GM23248 (cell line): Measurements from ENCODE around the gene RASSF8. TPM values are rescaled to one million over a fixed set of nuclear protein-coding genes. Genes with fewer than 3 reads are reported as not detected.

Source experiments
- DNase-seq: peaks from one replicate; pipeline ENCODE4 v3.0.0-alpha.2; 2015
- H2AFZ ChIP-seq: fragments of 200-600 bp; sonication (generic); 2 replicates; pipeline ENCODE4 v1.6.1; 2016; ENCODE audit warnings: antibody characterized with exemption
- H3F3A ChIP-seq: fragments of 200-600 bp; sonication (generic); 2 replicates; pipeline ENCODE4 v1.6.1; 2016; ENCODE audit warnings: mild to moderate bottlenecking, antibody characterized with exemption, mixed run types; ENCODE audit not compliant: insufficient read depth
- H3K27ac ChIP-seq: fragments of 200-600 bp; sonication (generic); 2 replicates; pipeline ENCODE4 v1.5.1; 2016; ENCODE audit warnings: mild to moderate bottlenecking
- H3K27me3 ChIP-seq: fragments of 200-600 bp; sonication (generic); replicated peaks from 2 replicates; pipeline ENCODE4 v1.6.1; 2016; ENCODE audit warnings: mild to moderate bottlenecking; ENCODE audit not compliant: insufficient read depth
- H3K36me3 ChIP-seq: fragments of 200-600 bp; sonication (generic); 2 replicates; pipeline ENCODE4 v1.6.1; 2016; ENCODE audit warnings: low read depth, mild to moderate bottlenecking
- H3K4me1 ChIP-seq: fragments of 200-600 bp; sonication (generic); 2 replicates; pipeline ENCODE4 v1.6.1; 2016; ENCODE audit warnings: mild to moderate bottlenecking; ENCODE audit not compliant: insufficient read depth
- H3K4me2 ChIP-seq: fragments of 200-600 bp; sonication (generic); one replicate; pipeline ENCODE4 v1.6.1; 2016; ENCODE audit warnings: mild to moderate bottlenecking; ENCODE audit not compliant: unreplicated experiment
- H3K4me3 ChIP-seq: fragments of 200-600 bp; sonication (generic); 2 replicates; pipeline ENCODE4 v1.5.1; 2016; ENCODE audit warnings: mild to moderate bottlenecking
- H3K79me2 ChIP-seq: fragments of 200-600 bp; sonication (generic); 2 replicates; pipeline ENCODE4 v1.6.1; 2016; ENCODE audit warnings: mild to moderate bottlenecking; ENCODE audit not compliant: insufficient read depth
- H3K9ac ChIP-seq: fragments of 200-600 bp; sonication (generic); 2 replicates; pipeline ENCODE4 v1.6.1; 2016; ENCODE audit warnings: mild to moderate bottlenecking
- H3K9me2 ChIP-seq: fragments of 200-600 bp; sonication (generic); 2 replicates; pipeline ENCODE4 v1.6.1; 2016; ENCODE audit warnings: mixed run types, mild to moderate bottlenecking, moderate library complexity; ENCODE audit not compliant: insufficient read depth
- H3K9me3 ChIP-seq: fragments of 200-600 bp; sonication (generic); one replicate; pipeline ENCODE4 v1.6.1; 2017; ENCODE audit warnings: low read depth
- H4K20me1 ChIP-seq: fragments of 200-600 bp; sonication (generic); 2 replicates; pipeline ENCODE4 v1.6.0; 2016; ENCODE audit not compliant: insufficient read depth
- EZH2 ChIP-seq: fragments of 200-600 bp; sonication (generic); IDR thresholded peaks from 2 replicates; pipeline ENCODE4 v1.6.1; 2018; ENCODE audit warnings: antibody characterized with exemption, mild to moderate bottlenecking; ENCODE audit not compliant: insufficient read depth, poor library complexity, severe bottlenecking
- EZH2phosphoT487 ChIP-seq: fragments of 200-600 bp; sonication (generic); IDR thresholded peaks from 2 replicates; pipeline ENCODE4 v1.6.1; 2018; ENCODE audit warnings: antibody characterized with exemption, moderate library complexity, mild to moderate bottlenecking, low read depth; ENCODE audit not compliant: insufficient read depth
- WGBS, 2 experiments: methylation state at CpG; one replicate each; pipeline ENCODE4 v1.1.6; 2015 to 2017; ENCODE audit warnings: low lambda C conversion rate in 2 of 2, low coverage in 1 of 2; ENCODE audit errors: missing lambda C conversion rate in 2 of 2; 5-methylcytosine and 5-hydroxymethylcytosine counted together
- in situ Hi-C: fragments of 300-500 bp; cut with MboI; formaldehyde crosslinking; loops from 2 replicates; pipeline ENCODE4 v1.15.0; 2020
- polyA plus RNA-seq: library from polyadenylated mRNA; unstranded; fragments of >200 nt; fragmentation: Nextera tagmentation; extraction: Ambion mirVana; gene quantifications from 2 replicates; pipeline ENCODE4 v1.2.1, GENCODE V29; 2016
- total RNA-seq: library from RNA; depleted of rRNA; stranded (reverse); fragments of >200 nt; shearing (Covaris generic); gene quantifications from 2 replicates; pipeline ENCODE4 v1.2.3, GENCODE V29; 2014

RASSF8 gene
- total and polyA plus RNA-seq, 2 experiments from 2014 or later: 11.2 to 80.1 TPM

DNA sequence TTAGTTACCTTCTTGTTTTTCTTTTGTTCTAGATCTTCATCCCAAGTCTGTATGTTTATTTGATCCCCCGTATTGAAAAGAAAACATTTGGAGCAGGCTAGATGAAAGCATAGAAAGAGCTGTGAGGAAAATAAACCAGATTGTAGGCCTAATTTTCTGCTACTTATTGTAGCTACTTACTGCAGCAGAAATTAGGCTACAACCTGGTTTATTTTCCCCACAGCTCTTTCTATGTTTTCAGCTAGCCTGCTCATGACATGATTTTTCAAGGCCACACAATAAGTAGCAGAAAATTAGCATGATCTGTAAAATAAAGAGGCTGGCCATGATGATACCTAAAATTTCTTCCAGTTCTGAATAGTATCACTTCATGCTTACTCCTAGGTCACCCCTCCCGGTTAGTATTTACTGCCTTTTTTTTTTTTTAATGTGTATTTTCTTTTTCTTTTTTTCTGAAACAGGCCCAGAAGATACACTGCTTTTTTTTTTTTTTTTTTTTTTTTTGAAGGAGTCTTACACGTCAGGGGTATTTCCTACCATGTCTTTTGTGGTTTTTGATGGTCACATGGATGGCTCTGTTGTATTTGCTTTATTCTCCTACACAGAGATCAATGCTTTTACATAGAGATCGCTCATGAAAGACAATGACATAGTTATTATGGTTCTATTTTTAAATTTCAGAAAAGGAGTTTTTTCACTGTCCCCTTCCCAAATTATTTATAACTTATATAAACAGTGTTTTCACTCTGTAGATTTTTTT lies 134.0 kb downstream of the RASSF8 start:
- no peak overlapping the region for H3K4me3 ChIP-seq
- H3K9me2 ChIP-seq: no peaks in the 10 kb centered on the region
- no peak overlapping the region for H3K9ac ChIP-seq
- H4K20me1 ChIP-seq: no peaks in the 10 kb centered on the region
- no peak overlapping the region for H2AFZ ChIP-seq
- H3K27ac ChIP-seq: no peak overlapping the region
- 66% methylated on average over 4 of the region's 4 CpGs for whole genome bisulfite sequencing, 2 experiments
- peaks cover 4% of the 10 kb centered on the region for H3K4me1 ChIP-seq
- H3K27me3 ChIP-seq: no peaks in the 10 kb centered on the region
- no peak for TF ChIP-seq EZH2
- no peak for TF ChIP-seq EZH2phosphoT487
- no peak for DNase-seq
- no peaks in the 10 kb centered on the region for H3K36me3 ChIP-seq
- no peaks in the 10 kb centered on the region for H3K9me3 ChIP-seq
- no peak overlapping the region for H3K4me2 ChIP-seq
- H3F3A ChIP-seq: peaks cover 3% of the 10 kb centered on the region
- in situ Hi-C loops: no loop called here
- no peaks in the 10 kb centered on the region for H3K79me2 ChIP-seq

DNA sequence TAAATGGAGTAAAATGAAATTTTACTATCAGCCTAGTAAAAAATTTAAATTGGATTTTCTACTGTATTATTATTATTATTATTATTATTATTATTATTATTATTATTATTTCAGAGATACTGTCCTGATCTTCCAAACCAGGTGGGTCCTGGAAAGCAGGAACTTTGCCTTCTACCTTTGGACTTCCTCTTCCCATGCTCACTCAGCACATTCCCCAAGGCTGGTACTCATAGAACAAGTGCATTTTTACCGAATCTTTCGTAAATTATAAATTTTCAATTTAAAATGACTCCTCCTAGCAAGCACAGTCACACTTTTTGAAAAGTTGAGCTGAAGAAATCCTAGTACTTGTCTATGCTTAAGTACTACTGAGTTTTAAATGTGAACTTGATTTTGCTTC lies 136.7 kb downstream of the RASSF8 start:
- no peak overlapping the region for H3K4me3 ChIP-seq
- no peak overlapping the region for H3K9ac ChIP-seq
- in situ Hi-C loops: no loop called here
- no peak for DNase-seq
- H2AFZ ChIP-seq: no peak overlapping the region
- no peak overlapping the region for H3K27ac ChIP-seq
- H3K79me2 ChIP-seq: no peaks in the 10 kb centered on the region
- peaks cover 10% of the 10 kb centered on the region for H3K4me1 ChIP-seq
- no peaks in the 10 kb centered on the region for H4K20me1 ChIP-seq
- no peaks in the 10 kb centered on the region for H3K36me3 ChIP-seq
- WGBS, 2 experiments: 100% methylated on average over 2 of the region's 2 CpGs
- no peaks in the 10 kb centered on the region for H3K9me3 ChIP-seq
- no peaks in the 10 kb centered on the region for H3K9me2 ChIP-seq
- no peak overlapping the region for H3K4me2 ChIP-seq
- peaks cover 8% of the 10 kb centered on the region for H3F3A ChIP-seq
- no peaks in the 10 kb centered on the region for H3K27me3 ChIP-seq
- TF ChIP-seq EZH2: no peak
- no peak for TF ChIP-seq EZH2phosphoT487

DNA sequence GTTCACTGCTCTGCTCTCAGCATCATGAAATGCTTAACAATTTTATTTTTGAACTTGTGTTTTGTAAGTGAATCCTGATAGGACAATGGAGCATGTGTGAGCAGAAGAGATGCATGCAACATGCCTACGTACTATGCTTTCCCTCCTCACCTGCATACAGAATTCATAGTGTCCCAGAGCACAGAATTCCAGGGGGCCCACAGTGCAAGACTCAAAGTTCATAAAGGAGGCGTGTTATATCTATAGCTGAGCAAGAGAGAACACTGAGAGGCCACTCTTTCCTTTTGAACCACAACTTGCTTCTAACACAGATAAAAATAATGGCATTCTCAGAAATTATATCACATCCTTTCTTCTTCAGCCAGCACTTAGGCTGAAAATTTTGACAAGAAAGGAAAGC lies 137.6 kb downstream of the RASSF8 start:
- H3K36me3 ChIP-seq: no peaks in the 10 kb centered on the region
- H3F3A ChIP-seq: peaks cover 8% of the 10 kb centered on the region
- no peaks in the 10 kb centered on the region for H3K9me3 ChIP-seq
- no peak for TF ChIP-seq EZH2phosphoT487
- TF ChIP-seq EZH2: no peak
- H3K4me2 ChIP-seq: no peak overlapping the region
- 95 to 100% methylated on average over 2 of the region's 2 CpGs for WGBS, 2 experiments
- H3K4me1 ChIP-seq: peaks cover 10% of the 10 kb centered on the region
- no peaks in the 10 kb centered on the region for H3K9me2 ChIP-seq
- no peak overlapping the region for H3K27ac ChIP-seq
- H3K9ac ChIP-seq: no peak overlapping the region
- in situ Hi-C loops: no loop called here
- H3K79me2 ChIP-seq: no peaks in the 10 kb centered on the region
- H3K4me3 ChIP-seq: no peak overlapping the region
- no peak overlapping the region for H2AFZ ChIP-seq
- H4K20me1 ChIP-seq: no peaks in the 10 kb centered on the region
- no peak for DNase-seq
- no peaks in the 10 kb centered on the region for H3K27me3 ChIP-seq

DNA sequence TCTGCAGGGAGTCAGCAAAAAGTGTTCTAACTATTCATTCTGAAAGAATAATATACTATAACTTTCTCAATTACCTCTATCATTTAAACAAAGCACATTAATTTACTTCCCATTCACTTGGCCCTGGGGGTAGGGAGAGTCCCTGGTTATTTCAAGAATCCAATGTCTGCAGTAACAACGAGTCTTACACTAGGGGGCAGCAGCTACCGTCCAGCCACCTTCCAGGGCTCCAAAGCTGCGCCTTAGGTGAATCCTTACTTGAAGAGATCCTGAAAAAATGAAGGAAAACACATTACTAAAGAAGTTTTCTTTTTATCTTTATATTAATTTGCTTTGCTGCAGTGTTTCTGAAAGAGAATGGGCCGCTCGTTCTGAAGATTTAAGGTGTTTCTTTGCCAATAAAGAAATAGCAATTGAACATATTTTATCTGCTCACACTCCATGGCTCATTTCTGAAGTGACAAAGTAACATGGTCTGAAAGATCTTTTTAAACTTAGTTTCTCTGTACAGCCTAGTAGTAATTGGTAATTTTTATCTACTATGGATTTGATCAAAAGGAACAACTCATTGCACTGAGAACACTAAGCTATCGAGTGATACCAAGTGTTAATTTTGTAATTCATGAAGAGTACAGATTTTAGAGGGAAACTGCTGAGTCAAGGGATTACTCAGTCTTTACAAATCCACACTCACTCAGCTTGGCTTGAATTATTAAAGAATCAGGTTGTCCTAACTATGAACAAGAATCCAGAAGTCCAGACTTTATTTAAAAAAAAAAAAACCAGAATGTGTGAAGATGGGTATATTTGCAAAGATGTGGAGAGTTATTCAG lies 138.8 kb downstream of the RASSF8 start:
- no peaks in the 10 kb centered on the region for H4K20me1 ChIP-seq
- H3K4me1 ChIP-seq: peaks cover 10% of the 10 kb centered on the region
- H3K9me2 ChIP-seq: no peaks in the 10 kb centered on the region
- in situ Hi-C loops: no loop called here
- no peaks in the 10 kb centered on the region for H3K79me2 ChIP-seq
- H3K36me3 ChIP-seq: no peaks in the 10 kb centered on the region
- peak overlapping the region; percentile 59 for H3K4me2 ChIP-seq
- H3K27ac ChIP-seq: peak overlapping the region; percentile 41
- H3K4me3 ChIP-seq: peak overlapping the region; percentile 51
- H3K9me3 ChIP-seq: no peaks in the 10 kb centered on the region
- H2AFZ ChIP-seq: peak overlapping the region; percentile 71
- peak overlapping the region; percentile 59 for H3K9ac ChIP-seq
- peak; percentile 88 for DNase-seq
- TF ChIP-seq EZH2phosphoT487: no peak
- TF ChIP-seq EZH2: no peak
- H3K27me3 ChIP-seq: no peaks in the 10 kb centered on the region
- 1 to 2% methylated on average over 6 of the region's 6 CpGs for WGBS, 2 experiments
- peaks cover 8% of the 10 kb centered on the region for H3F3A ChIP-seq
